Right atrium auricular region (tissue), 2 donors: Measurements from ENCODE around the gene LCN10. TPM values are rescaled to one million over a fixed set of nuclear protein-coding genes. Genes with fewer than 3 reads are reported as not detected.

Source experiments
- DNase-seq: peaks from one replicate; pipeline ENCODE4 v3.0.0-alpha.2; 2019; ENCODE audit warnings: low spot score
- H3K27ac ChIP-seq, 2 donors: fragments of 200-600 bp; sonication (generic); 1 replicate in 1 of 2; 2 replicates in 1 of 2; pipeline ENCODE4 v1.5.1; 2016 to 2019
- H3K27me3 ChIP-seq, 2 donors: fragments of 200-600 bp; sonication (generic); one replicate each; pipeline versions ENCODE4 v1.5.1 to v1.6.0; 2017 to 2019
- H3K36me3 ChIP-seq: fragments of 200-600 bp; sonication (generic); one replicate; pipeline ENCODE4 v1.5.1; 2016
- H3K4me1 ChIP-seq, 2 donors: fragments of 200-600 bp; sonication (generic); one replicate each; pipeline versions ENCODE4 v1.5.1 to v1.6.0; 2017 to 2019
- H3K4me3 ChIP-seq, 2 donors: fragments of 200-600 bp; sonication (generic); 1 replicate in 1 of 2; 2 replicates in 1 of 2; pipeline ENCODE4 v1.5.1; 2017 to 2019; ENCODE audit warnings: mild to moderate bottlenecking in 1 of 2, moderate library complexity in 1 of 2
- H3K9me3 ChIP-seq, 2 donors: fragments of 200-600 bp; sonication (generic); one replicate each; pipeline ENCODE4 v1.5.1; 2019
- CTCF ChIP-seq, 2 donors: fragments of 200-600 bp; sonication (generic); IDR thresholded peaks; one replicate each; pipeline ENCODE4 v1.5.1; 2019; ENCODE audit warnings: antibody characterized with exemption in 2 of 2
- total RNA-seq, 2 donors: library from RNA; depleted of rRNA; stranded (reverse); fragments of >200 nt; gene quantifications; one replicate each; pipeline ENCODE4 v1.1.0, GENCODE V29; 2016

Gene LCN10
- total RNA-seq, 2 donors from 2014 or later: 4.5 to 8.8 TPM

DNA sequence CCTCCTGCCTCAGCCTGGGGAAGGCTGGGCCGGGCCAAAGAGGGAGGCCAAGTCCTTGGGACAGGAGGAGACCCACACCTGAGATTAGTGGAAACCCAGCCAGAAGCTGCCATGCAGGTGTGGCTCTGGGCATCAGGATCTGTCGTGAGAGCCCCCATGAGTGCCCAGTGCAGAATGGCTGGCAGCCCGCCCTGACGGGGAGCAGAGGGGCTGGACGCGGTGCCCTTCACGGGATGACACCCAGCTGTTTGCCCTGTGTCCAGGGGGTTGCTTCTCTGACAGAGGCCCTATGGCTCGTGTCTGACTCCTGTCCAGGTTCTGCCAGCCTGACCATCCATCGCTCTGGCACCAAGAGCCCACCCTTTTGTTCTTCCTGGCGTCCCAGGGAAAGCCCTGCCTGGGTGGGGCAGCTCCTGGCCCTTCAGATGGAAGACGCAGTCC, 21.8 kb downstream of the LCN10 start:
- no peak for TF ChIP-seq CTCF (IDR thresholded peaks at IDR 0.05)
- H3K27me3 ChIP-seq: no peaks in the 10 kb centered on the region
- H3K27ac ChIP-seq: peak overlapping the region; percentile 85 to 88
- no peak for DNase-seq
- H3K4me3 ChIP-seq: no peak overlapping the region
- H3K9me3 ChIP-seq: no peaks in the 10 kb centered on the region
- H3K4me1 ChIP-seq: peaks cover 0 to 71% of the 10 kb centered on the region in 2 donors
- H3K36me3 ChIP-seq: peaks cover 44% of the 10 kb centered on the region

- no peak for DNase-seq
- H3K4me1 ChIP-seq: peaks cover 0 to 68% of the 10 kb centered on the region in 2 donors
- no peaks in the 10 kb centered on the region for H3K9me3 ChIP-seq
- peak overlapping the region; percentile 85 to 88 for H3K27ac ChIP-seq
- no peak overlapping the region for H3K4me3 ChIP-seq
- TF ChIP-seq CTCF (IDR thresholded peaks at IDR 0.05): no peak
- no peaks in the 10 kb centered on the region for H3K27me3 ChIP-seq
- peaks cover 39% of the 10 kb centered on the region for H3K36me3 ChIP-seq
These were observed 22.4 kb downstream of the LCN10 start for GRCh38 chr9:136720251-136720897.

- no peak for DNase-seq
- Histone ChIP-seq H3K27ac (peak overlapping the region; percentile 85 to 88), H3K4me1 (peaks cover 0 to 67% of the 10 kb centered on the region in 2 donors)
These were observed 23.4 kb downstream of the LCN10 start for GRCh38 chr9:136719195-136719880.

GRCh38 chr9:136718345-136719194, 24.2 kb downstream of the LCN10 start:
- H3K27me3 ChIP-seq: no peaks in the 10 kb centered on the region
- H3K4me3 ChIP-seq: no peak overlapping the region
- H3K9me3 ChIP-seq: no peaks in the 10 kb centered on the region
- H3K4me1 ChIP-seq: peaks cover 0 to 68% of the 10 kb centered on the region in 2 donors
- no peak for TF ChIP-seq CTCF (IDR thresholded peaks at IDR 0.05)
- no peak for DNase-seq
- H3K36me3 ChIP-seq: peaks cover 20% of the 10 kb centered on the region
- peak overlapping the region; percentile 85 to 88 for H3K27ac ChIP-seq

More at GRCh38 chr9:136719195-136719880, 23.4 kb downstream of the LCN10 start:
- no peak overlapping the region for H3K4me3 ChIP-seq
- peaks cover 28% of the 10 kb centered on the region for H3K36me3 ChIP-seq
- H3K9me3 ChIP-seq: no peaks in the 10 kb centered on the region
- no peaks in the 10 kb centered on the region for H3K27me3 ChIP-seq
- no peak for TF ChIP-seq CTCF (IDR thresholded peaks at IDR 0.05)

- Histone ChIP-seq H3K4me3 (no peak overlapping the region), H3K4me1 (peaks cover 0 to 66% of the 10 kb centered on the region in 2 donors), H3K9me3 (no peaks in the 10 kb centered on the region), H3K36me3 (peaks cover 9% of the 10 kb centered on the region), H3K27ac (no peak overlapping the region), H3K27me3 (no peaks in the 10 kb centered on the region)
- DNase-seq: no peak
- TF ChIP-seq CTCF (IDR thresholded peaks at IDR 0.05): no peak
These were observed 25.3 kb downstream of the LCN10 start for GRCh38 chr9:136717399-136717798.
